HG03558 (cell line): ENCODE results near the gene PARP6.

Source experiments
- ATAC-seq: cut with Tn5 transposase; IDR thresholded peaks from one replicate; pipeline ENCODE4 v1.9.1; 2021; ENCODE audit warnings: moderate number of reproducible peaks; ENCODE audit not compliant: unreplicated experiment; ENCODE audit errors: extremely low read depth

Gene PARP6

GRCh38 chr15:72202302-72202701 is 70.1 kb downstream of the PARP6 start:
- ATAC-seq: no peak

DNA sequence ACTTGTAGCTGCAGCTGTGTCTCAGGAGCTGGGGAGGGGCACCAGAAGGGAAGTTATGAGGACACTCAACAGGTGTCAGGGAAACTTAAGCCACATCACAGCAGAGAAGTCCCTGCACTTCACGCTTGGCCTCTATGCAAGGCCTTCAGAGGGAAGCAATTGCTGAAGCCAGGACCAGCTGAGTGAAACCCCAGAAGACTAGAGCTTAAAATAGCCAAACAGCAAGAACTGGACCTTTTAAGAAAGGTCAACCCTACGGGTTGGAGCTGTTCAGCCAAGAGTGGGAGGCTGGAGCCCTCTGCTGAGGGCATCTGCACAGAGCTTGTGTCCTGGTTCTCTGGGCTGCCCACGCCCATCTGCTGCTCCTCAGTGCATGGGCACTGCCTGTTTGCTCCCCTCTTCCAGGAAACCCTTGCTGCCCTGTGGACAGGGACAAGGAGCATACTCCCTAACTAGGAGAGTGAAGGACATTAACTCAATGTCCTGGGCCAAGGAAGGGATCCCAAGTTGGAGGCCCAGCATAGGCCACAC is 70.9 kb downstream of the PARP6 start:
- no peak for ATAC-seq

- no peak for ATAC-seq
Observed at GRCh38 chr15:72200395-72201237, 71.7 kb downstream of the PARP6 start.

- no peak for ATAC-seq
Observed at GRCh38 chr15:72199721-72200212, 72.6 kb downstream of the PARP6 start.

GRCh38 chr15:72199205-72199515 is 73.2 kb downstream of the PARP6 start:
- no peak for ATAC-seq

DNA sequence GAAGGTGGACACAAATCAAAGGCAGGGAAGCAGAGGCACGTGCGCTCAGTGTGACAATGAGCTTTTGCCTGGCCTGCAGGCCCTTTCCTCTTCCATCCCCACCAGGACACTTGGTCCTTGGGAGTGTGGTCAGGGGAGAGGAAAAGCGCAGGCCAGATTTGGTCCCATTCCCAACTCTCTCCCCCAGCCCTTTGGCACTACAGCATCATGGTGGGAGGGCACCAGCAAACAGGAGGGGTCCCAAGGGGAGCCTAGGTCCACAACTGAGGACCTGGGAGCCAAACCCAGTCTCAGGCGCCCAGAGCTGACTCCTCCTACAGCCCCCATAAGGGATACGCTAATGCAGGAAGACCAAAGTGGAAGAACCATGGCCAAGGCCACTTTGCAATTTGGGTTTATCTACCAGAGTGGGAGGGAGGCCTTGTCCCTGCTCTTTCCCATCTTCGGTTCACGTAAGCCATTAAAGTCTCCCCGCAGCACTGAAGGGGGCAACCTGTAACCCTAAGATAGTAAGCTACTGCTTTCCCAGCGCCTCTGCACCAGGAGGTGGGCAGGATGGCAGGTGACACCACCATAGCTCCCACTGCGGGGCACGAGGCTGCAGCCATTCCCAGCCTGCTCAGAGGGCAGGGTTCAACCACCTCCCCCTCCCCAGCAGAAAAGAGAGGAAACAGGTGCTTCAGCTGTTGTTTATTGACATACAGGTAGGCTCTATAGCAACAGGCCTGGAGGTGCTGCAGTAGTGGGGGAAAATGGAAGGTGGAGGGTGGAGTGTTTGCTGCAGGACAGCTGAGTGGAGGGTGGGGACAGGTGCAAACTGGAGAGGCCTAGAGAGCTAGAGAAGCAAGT is 73.8 kb downstream of the PARP6 start:
- ATAC-seq: no peak

GRCh38 chr15:72197460-72198355 is 74.6 kb downstream of the PARP6 start, which contains the start of gene GRAMD2A:
GRAMD2A (minus strand) TSS chr15:72197787.
- no peak for ATAC-seq

GRCh38 chr15:72197041-72197459 is 75.3 kb downstream of the PARP6 start:
- ATAC-seq: no peak

- no peak for ATAC-seq
Observed at GRCh38 chr15:72196409-72197040, 75.8 kb downstream of the PARP6 start.

GRCh38 chr15:72195101-72195511 is 77.2 kb downstream of the PARP6 start:
- no peak for ATAC-seq

DNA sequence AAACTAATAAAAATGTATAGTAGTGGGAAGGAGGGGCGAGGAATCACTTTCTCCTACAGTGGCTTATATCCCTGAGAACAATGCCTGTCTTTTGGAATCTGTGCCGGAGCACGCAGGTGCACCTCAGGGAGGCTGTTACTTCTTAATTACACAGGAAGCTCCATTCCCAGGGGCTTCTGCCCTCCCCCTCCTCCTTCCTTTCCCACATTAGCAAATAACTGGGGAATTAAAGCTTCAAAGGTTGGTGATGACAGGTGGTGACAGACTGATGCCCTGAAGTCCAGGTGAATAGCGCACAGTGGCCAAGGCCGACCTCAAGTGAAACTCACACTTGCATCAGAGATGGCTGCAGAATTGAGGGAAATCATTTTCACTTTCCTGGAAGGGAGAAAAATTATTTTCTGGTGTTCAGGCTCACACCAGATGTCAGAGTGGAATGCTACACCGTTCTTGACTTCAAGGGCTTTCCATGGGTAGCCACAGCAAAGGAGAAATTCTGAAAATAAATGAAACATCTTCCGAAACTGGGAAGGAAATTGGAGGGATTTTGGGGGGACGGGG is 78.4 kb downstream of the PARP6 start:
- no peak for ATAC-seq

DNA sequence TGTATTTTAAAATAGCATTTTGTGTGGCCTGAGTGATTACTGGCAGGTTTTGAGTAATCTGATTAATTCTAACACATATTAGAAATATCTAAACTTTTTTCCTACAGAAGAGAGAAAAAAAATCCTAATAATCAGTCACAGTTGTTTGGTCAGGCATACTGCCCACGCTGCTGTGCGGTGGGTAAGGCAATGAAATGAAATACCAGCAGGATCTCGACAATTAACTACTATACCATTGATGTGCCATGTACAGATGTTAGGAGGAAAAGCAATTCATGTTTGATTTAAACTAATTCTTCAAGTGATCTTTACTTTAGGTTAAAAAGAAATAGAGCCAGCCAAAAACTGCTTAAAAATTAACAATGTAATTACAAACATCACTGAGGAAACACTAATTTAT is 79.9 kb downstream of the PARP6 start:
- ATAC-seq: no peak
